NCI-H460 (cell line): ENCODE data around the gene SLC25A39. TPM values are rescaled to one million over a fixed set of nuclear protein-coding genes. Genes with fewer than 3 reads are reported as not detected.
"Not testable (repeated sequence)": the region's sequence is repeated elsewhere in the genome, so short reads cannot be mapped to it uniquely, and the experiment has no call there.

Experiments
- DNase-seq: peaks from one replicate; pipeline ENCODE4 v3.0.0-alpha.2; 2016; ENCODE audit warnings: low read depth; ENCODE audit errors: extremely low read depth
- total RNA-seq: library from RNA; depleted of rRNA; stranded (reverse); fragments of >200 nt; shearing (Covaris generic); gene quantifications from 2 replicates; pipeline ENCODE4 v1.2.3, GENCODE V29; 2014

Gene SLC25A39
- total RNA-seq, 1 experiment from 2014 or later = 116 TPM

- DNase-seq = no peak
Measured at GRCh38 chr17:44335968-44336367, 11.3 kb upstream of the SLC25A39 start.

- DNase-seq = no peak
Measured at GRCh38 chr17:44335564-44335963, 10.9 kb upstream of the SLC25A39 start.

- no peak for DNase-seq
Measured at GRCh38 chr17:44334727-44335126, 10.1 kb upstream of the SLC25A39 start.

- DNase-seq = no peak
Measured at GRCh38 chr17:44334315-44334714, 9.7 kb upstream of the SLC25A39 start.

- DNase-seq = no peak
Measured at GRCh38 chr17:44333371-44333770, 8.7 kb upstream of the SLC25A39 start.

- DNase-seq = peak; percentile 72
Measured at GRCh38 chr17:44331249-44331760, 6.7 kb upstream of the SLC25A39 start.

GRCh38 chr17:44330263-44330662, 5.6 kb upstream of the SLC25A39 start:
- not testable (repeated sequence) for DNase-seq

GRCh38 chr17:44329516-44329915, 4.9 kb upstream of the SLC25A39 start:
- not testable (repeated sequence) for DNase-seq

GRCh38 chr17:44327715-44328449, 3.3 kb upstream of the SLC25A39 start:
- no peak for DNase-seq

GRCh38 chr17:44326861-44327444, 2.3 kb upstream of the SLC25A39 start:
- DNase-seq = peak; percentile 96

- no peak for DNase-seq
Measured at GRCh38 chr17:44324092-44324570, 492 bp downstream of the SLC25A39 start.

GRCh38 chr17:44323359-44324091, 1.1 kb downstream of the SLC25A39 start:
- DNase-seq = no peak

- no peak for DNase-seq
Measured at GRCh38 chr17:44322236-44322895, 2.3 kb downstream of the SLC25A39 start.

GRCh38 chr17:44321246-44322120, 3.1 kb downstream of the SLC25A39 start:
- DNase-seq = no peak

GRCh38 chr17:44320066-44320465, 4.6 kb downstream of the SLC25A39 start:
- no peak for DNase-seq

GRCh38 chr17:44318077-44318892, 6.3 kb downstream of the SLC25A39 start:
- no peak for DNase-seq

GRCh38 chr17:44317545-44317944, 7.1 kb downstream of the SLC25A39 start:
- DNase-seq = no peak

- DNase-seq = no peak
Measured at GRCh38 chr17:44315760-44316731, 8.6 kb downstream of the SLC25A39 start.
